Measurements from ENCODE around the gene HNRNPA3. TPM values are rescaled to one million over a fixed set of nuclear protein-coding genes. Genes with fewer than 3 reads are reported as not detected.
A peak's percentile ranks its signal among the peaks of the same experiment; 100 is the strongest.

The HNRNPA3 gene
- total and polyA plus RNA-seq, 4 donors = 51.1 to 374 (median 228) TPM

DNA sequence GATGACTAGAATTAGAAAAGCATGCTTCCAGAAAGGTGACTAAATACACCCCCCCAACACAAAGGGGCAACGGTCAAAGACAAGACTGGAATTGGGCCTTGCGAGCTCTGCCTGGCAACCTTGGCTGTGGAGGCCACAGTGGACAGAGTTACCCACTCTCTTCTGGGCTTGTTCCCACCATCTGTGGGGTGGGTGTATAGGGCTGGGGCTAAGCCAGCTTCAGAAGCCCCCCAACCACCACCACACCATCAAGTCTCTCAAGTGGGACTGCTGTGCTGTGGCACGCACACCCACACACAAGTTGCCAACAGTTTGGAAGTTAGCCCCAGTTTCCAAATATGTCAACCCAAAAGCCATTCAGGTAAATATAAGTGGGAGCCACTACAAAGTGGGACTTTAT is 44.1 kb downstream of the HNRNPA3 start:
- no peak for DNase-seq (ENCODE audit: low read depth in 4 of 6, low spot score in 6 of 6)
- Histone ChIP-seq H3K9me3 (ENCODE audit: control insufficient read depth, insufficient read depth, low read length) (peaks cover 3% of the 10 kb centered on the region), H3K4me1 (ENCODE audit: control insufficient read depth, insufficient read depth, low read length) (peaks cover 4% of the 10 kb centered on the region), H3K36me3 (ENCODE audit: control insufficient read depth, insufficient read depth, low read length) (no peaks in the 10 kb centered on the region), H3K4me3 (ENCODE audit: low read depth, low read length) (no peak overlapping the region), H3K27ac (ENCODE audit: low read depth, low read length) (no peak overlapping the region), H3K27me3 (ENCODE audit: control insufficient read depth, insufficient read depth, low read length) (no peaks in the 10 kb centered on the region)
- no CpG with 5 or more reads among the region's 3 CpGs for WGBS (ENCODE audit: insufficient coverage)

DNA sequence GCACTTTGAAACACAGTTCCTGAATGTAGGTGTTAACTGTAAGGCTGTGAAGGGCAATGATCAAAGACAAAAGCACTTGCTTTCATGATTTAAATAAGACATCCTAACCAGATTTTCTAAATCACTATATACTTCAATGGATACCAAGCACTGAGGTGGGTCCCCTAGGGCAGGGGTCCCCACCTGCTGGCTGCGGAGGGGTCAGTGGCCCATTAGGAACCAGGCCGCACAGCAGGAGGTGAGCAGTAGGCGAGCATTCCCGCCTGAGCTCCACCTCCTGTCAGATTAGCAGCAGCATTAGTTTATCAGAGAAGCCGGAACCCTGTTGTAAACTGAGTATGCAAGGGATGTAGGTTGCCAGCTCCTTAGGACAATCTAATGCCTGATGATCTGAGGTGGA is 44.9 kb downstream of the HNRNPA3 start:
- Histone ChIP-seq H3K27me3 (ENCODE audit: control insufficient read depth, insufficient read depth, low read length) (no peaks in the 10 kb centered on the region), H3K36me3 (ENCODE audit: control insufficient read depth, insufficient read depth, low read length) (no peaks in the 10 kb centered on the region), H3K27ac (ENCODE audit: low read depth, low read length) (no peak overlapping the region), H3K4me1 (ENCODE audit: control insufficient read depth, insufficient read depth, low read length) (peaks cover 4% of the 10 kb centered on the region), H3K9me3 (ENCODE audit: control insufficient read depth, insufficient read depth, low read length) (peaks cover 3% of the 10 kb centered on the region), H3K4me3 (ENCODE audit: low read depth, low read length) (no peak overlapping the region)
- 94% methylated on average over 4 of the region's 5 CpGs for WGBS (ENCODE audit: insufficient coverage)
- DNase-seq (ENCODE audit: low read depth in 4 of 6, low spot score in 6 of 6) = no peak

- Histone ChIP-seq H3K36me3 (ENCODE audit: control insufficient read depth, insufficient read depth, low read length) (no peaks in the 10 kb centered on the region), H3K4me1 (ENCODE audit: control insufficient read depth, insufficient read depth, low read length) (peaks cover 4% of the 10 kb centered on the region), H3K4me3 (ENCODE audit: low read depth, low read length) (no peak overlapping the region), H3K27ac (ENCODE audit: low read depth, low read length) (no peak overlapping the region), H3K27me3 (ENCODE audit: control insufficient read depth, insufficient read depth, low read length) (no peaks in the 10 kb centered on the region), H3K9me3 (ENCODE audit: control insufficient read depth, insufficient read depth, low read length) (peaks cover 3% of the 10 kb centered on the region)
- WGBS (ENCODE audit: insufficient coverage) = no CpG with 5 or more reads among the region's 2 CpGs
- DNase-seq (ENCODE audit: low read depth in 4 of 6, low spot score in 6 of 6) = no peak
Measured at GRCh38 chr2:177258059-177258458, 45.5 kb downstream of the HNRNPA3 start.

DNA sequence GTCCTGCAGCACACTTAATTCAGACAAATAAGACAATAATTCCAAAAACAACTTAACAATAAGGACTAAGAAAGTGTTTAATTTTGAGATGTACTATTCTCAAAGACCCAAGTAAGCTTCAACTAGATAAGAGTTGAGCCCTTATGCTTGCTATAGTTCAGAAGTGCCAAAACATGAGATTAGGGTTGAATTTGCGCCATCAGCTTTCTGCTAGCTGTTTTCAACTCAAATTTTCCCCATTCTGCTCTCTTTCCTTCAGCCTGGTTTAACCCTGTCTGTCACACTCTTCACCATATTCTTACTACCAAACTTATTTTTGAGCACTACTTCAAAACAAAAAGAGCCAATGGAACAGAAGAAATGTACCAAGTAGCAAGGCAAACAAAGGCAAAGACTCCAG is 47.8 kb downstream of the HNRNPA3 start:
- H3K4me1 ChIP-seq (ENCODE audit: control insufficient read depth, insufficient read depth, low read length) = peaks cover 9% of the 10 kb centered on the region
- no peak for DNase-seq (ENCODE audit: low read depth in 4 of 6, low spot score in 6 of 6)
- H3K4me3 ChIP-seq (ENCODE audit: low read depth, low read length) = no peak overlapping the region
- H3K27ac ChIP-seq (ENCODE audit: low read depth, low read length) = no peak overlapping the region
- 88% methylated on average over 1 of the region's 1 CpG for WGBS (ENCODE audit: insufficient coverage)
- no peaks in the 10 kb centered on the region for H3K36me3 ChIP-seq (ENCODE audit: control insufficient read depth, insufficient read depth, low read length)
- peaks cover 3% of the 10 kb centered on the region for H3K9me3 ChIP-seq (ENCODE audit: control insufficient read depth, insufficient read depth, low read length)
- no peaks in the 10 kb centered on the region for H3K27me3 ChIP-seq (ENCODE audit: control insufficient read depth, insufficient read depth, low read length)

- no peak for DNase-seq (ENCODE audit: low read depth in 4 of 6, low spot score in 6 of 6)
- 0% methylated on average over 1 of the region's 5 CpGs for WGBS (ENCODE audit: insufficient coverage)
- Histone ChIP-seq H3K36me3 (ENCODE audit: control insufficient read depth, insufficient read depth, low read length) (no peaks in the 10 kb centered on the region), H3K4me1 (ENCODE audit: control insufficient read depth, insufficient read depth, low read length) (peaks cover 9% of the 10 kb centered on the region), H3K9me3 (ENCODE audit: control insufficient read depth, insufficient read depth, low read length) (peaks cover 3% of the 10 kb centered on the region), H3K27me3 (ENCODE audit: control insufficient read depth, insufficient read depth, low read length) (no peaks in the 10 kb centered on the region), H3K27ac (ENCODE audit: low read depth, low read length) (peak overlapping the region; percentile 69), H3K4me3 (ENCODE audit: low read depth, low read length) (peak overlapping the region; percentile 90)
Measured at GRCh38 chr2:177261116-177262060, 48.8 kb downstream of the HNRNPA3 start.

- no CpG with 5 or more reads among the region's 2 CpGs for WGBS (ENCODE audit: insufficient coverage)
- Histone ChIP-seq H3K27me3 (ENCODE audit: control insufficient read depth, insufficient read depth, low read length) (no peaks in the 10 kb centered on the region), H3K27ac (ENCODE audit: low read depth, low read length) (peak overlapping the region; percentile 69), H3K4me3 (ENCODE audit: low read depth, low read length) (peak overlapping the region; percentile 90), H3K9me3 (ENCODE audit: control insufficient read depth, insufficient read depth, low read length) (peaks cover 3% of the 10 kb centered on the region), H3K4me1 (ENCODE audit: control insufficient read depth, insufficient read depth, low read length) (peaks cover 9% of the 10 kb centered on the region), H3K36me3 (ENCODE audit: control insufficient read depth, insufficient read depth, low read length) (no peaks in the 10 kb centered on the region)
- no peak for DNase-seq (ENCODE audit: low read depth in 4 of 6, low spot score in 6 of 6)
Measured at GRCh38 chr2:177262092-177262491, 49.5 kb downstream of the HNRNPA3 start.

DNA sequence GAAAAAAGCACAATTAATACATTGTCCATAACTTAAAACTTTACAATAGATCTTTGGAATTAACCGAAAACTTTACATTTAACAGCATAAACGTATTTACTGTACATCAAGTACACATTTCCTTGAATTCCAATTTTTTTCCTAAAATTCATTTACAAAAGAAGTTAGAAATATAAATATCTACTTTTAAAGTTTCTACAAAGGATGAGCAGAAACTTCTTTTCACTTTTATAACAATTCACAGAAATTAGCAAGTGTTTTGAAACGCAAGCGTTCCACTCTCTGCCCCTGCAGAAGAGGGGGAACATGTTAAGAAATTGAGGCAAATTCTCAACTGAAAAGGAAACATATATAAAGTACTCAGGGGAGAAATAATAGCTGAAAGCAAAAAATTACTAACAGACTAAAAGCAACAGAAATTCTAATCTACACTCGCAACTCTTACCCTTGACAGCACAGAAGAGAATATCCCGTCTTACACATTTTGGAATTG is 50.4 kb downstream of the HNRNPA3 start:
- Histone ChIP-seq H3K27ac (ENCODE audit: low read depth, low read length) (peak overlapping the region; percentile 100), H3K36me3 (ENCODE audit: control insufficient read depth, insufficient read depth, low read length) (no peaks in the 10 kb centered on the region), H3K27me3 (ENCODE audit: control insufficient read depth, insufficient read depth, low read length) (no peaks in the 10 kb centered on the region), H3K4me1 (ENCODE audit: control insufficient read depth, insufficient read depth, low read length) (peaks cover 9% of the 10 kb centered on the region), H3K9me3 (ENCODE audit: control insufficient read depth, insufficient read depth, low read length) (peaks cover under 1% of the 10 kb centered on the region), H3K4me3 (ENCODE audit: low read depth, low read length) (peak overlapping the region; percentile 90)
- no peak for DNase-seq (ENCODE audit: low read depth in 4 of 6, low spot score in 6 of 6)
- WGBS (ENCODE audit: insufficient coverage) = 0% methylated on average over 2 of the region's 6 CpGs

DNA sequence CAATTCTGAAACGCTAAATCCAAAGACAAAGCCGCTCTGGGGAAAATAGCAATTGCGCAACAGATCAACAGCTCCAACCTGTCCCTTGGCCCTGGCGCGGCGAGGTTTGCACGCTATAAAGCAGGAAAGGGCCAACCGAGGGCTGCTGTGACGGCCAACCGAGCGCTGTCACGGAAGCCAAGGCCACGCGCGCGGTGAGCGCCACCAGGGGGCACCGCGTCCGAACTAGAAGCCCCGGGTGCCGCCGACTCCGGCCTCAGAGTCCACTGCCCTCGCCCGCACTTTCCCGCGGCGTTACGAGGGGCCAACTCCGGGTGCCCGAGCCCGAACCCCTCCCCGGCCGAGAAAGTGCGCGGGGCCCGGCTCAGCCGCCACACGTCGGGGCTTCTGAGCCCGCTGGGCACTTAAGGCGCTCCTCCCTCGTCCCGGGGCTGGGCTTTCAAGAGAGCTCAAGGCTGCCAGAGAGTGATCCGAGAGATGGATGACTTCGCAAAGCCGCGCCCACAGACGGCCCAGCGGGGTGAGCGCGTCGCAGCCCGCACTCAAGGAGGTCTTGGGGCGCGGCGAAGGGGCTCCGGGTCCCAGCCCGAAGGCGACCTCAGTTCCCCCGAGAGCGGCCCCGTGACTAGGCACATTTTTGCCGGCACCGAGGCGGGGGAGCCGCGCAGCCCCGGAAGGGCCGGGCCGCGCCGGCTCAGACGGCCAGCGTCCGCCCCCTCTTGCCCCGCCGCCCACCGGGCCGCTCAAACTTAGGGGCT is 51.0 kb downstream of the HNRNPA3 start:
- peak overlapping the region; percentile 90 for H3K4me3 ChIP-seq (ENCODE audit: low read depth, low read length)
- WGBS (ENCODE audit: insufficient coverage) = under 1% methylated on average over 81 of the region's 81 CpGs
- H3K27me3 ChIP-seq (ENCODE audit: control insufficient read depth, insufficient read depth, low read length) = no peaks in the 10 kb centered on the region
- peak; percentile 90 to 99 (median 94) for DNase-seq (ENCODE audit: low read depth in 4 of 6, low spot score in 6 of 6)
- peaks cover 9% of the 10 kb centered on the region for H3K4me1 ChIP-seq (ENCODE audit: control insufficient read depth, insufficient read depth, low read length)
- peak overlapping the region; percentile 100 for H3K27ac ChIP-seq (ENCODE audit: low read depth, low read length)
- no peaks in the 10 kb centered on the region for H3K36me3 ChIP-seq (ENCODE audit: control insufficient read depth, insufficient read depth, low read length)
- no peaks in the 10 kb centered on the region for H3K9me3 ChIP-seq (ENCODE audit: control insufficient read depth, insufficient read depth, low read length)

DNA sequence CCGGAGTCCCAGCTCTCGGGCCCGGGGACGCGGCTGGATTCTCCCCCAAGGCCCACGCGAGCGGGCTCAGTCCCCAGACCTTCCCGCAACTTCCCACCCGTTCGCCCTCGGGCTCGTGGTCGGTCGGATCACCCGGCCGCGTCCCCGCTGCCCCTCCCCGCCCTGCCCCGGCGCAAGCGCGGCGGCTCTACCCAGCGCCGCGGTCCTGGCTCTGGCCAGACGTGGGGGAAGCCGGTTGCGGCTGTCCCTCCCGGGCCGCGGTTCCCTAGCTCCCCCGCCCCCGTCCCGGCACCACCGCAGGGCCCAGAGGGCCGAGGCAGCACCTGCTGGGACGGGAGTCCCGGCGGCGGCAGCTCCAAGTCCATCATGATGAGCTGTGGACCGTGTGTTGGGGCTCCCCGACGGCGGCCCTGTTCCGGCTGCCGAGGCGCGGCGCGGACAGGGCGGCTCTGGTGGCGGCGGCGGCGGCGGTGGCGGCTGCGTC is 51.7 kb downstream of the HNRNPA3 start:
- no peaks in the 10 kb centered on the region for H3K9me3 ChIP-seq (ENCODE audit: control insufficient read depth, insufficient read depth, low read length)
- H3K36me3 ChIP-seq (ENCODE audit: control insufficient read depth, insufficient read depth, low read length) = no peaks in the 10 kb centered on the region
- DNase-seq (ENCODE audit: low read depth in 4 of 6, low spot score in 6 of 6) = peak in 1 of 6 donors; percentile 39
- H3K27ac ChIP-seq (ENCODE audit: low read depth, low read length) = peak overlapping the region; percentile 100
- H3K4me3 ChIP-seq (ENCODE audit: low read depth, low read length) = peak overlapping the region; percentile 90
- H3K27me3 ChIP-seq (ENCODE audit: control insufficient read depth, insufficient read depth, low read length) = no peaks in the 10 kb centered on the region
- H3K4me1 ChIP-seq (ENCODE audit: control insufficient read depth, insufficient read depth, low read length) = peaks cover 9% of the 10 kb centered on the region
- WGBS (ENCODE audit: insufficient coverage) = under 1% methylated on average over 61 of the region's 61 CpGs
